CD4-positive, alpha-beta T cell treated with Interleukin-10 for 1 hour (primary cell): ENCODE results near the gene PANK2.
"Not testable (repeated sequence)": the region's sequence is repeated elsewhere in the genome, so short reads cannot be mapped to it uniquely, and the experiment has no call there.

ENCODE experiments used
- DNase-seq: peaks from one replicate; pipeline ENCODE4 v3.0.0-alpha.2; 2020

The PANK2 gene

GRCh38 chr20:3871550-3872265 lies 17.5 kb upstream of the PANK2 start:
- no peak for DNase-seq

GRCh38 chr20:3873507-3873906 lies 15.7 kb upstream of the PANK2 start:
- no peak for DNase-seq

GRCh38 chr20:3874194-3874844 lies 14.9 kb upstream of the PANK2 start:
- no peak for DNase-seq

GRCh38 chr20:3875378-3875974 lies 13.7 kb upstream of the PANK2 start:
- no peak for DNase-seq

- DNase-seq = no peak
These were observed 13.2 kb upstream of the PANK2 start for GRCh38 chr20:3876000-3876399.

GRCh38 chr20:3876676-3877075 lies 12.5 kb upstream of the PANK2 start:
- no peak for DNase-seq

- not testable (repeated sequence) for DNase-seq
These were observed 10.3 kb upstream of the PANK2 start for GRCh38 chr20:3878921-3879274.

GRCh38 chr20:3885715-3886114 lies 3.5 kb upstream of the PANK2 start:
- no peak for DNase-seq

- DNase-seq = no peak
These were observed 1.1 kb upstream of the PANK2 start for GRCh38 chr20:3887876-3888620.

GRCh38 chr20:3889489-3890397 lies 556 bp downstream of the PANK2 start:
- peak; percentile 39 for DNase-seq

GRCh38 chr20:3890398-3890751 lies 1.2 kb downstream of the PANK2 start:
- DNase-seq = peak; percentile 27

GRCh38 chr20:3890999-3891929 lies 2.1 kb downstream of the PANK2 start:
- no peak for DNase-seq

GRCh38 chr20:3894796-3895195 lies 5.6 kb downstream of the PANK2 start:
- DNase-seq = no peak

- no peak for DNase-seq
These were observed 7.1 kb downstream of the PANK2 start for GRCh38 chr20:3896302-3896701.

- DNase-seq = no peak
These were observed 7.8 kb downstream of the PANK2 start for GRCh38 chr20:3896853-3897583.

GRCh38 chr20:3898181-3898580 lies 9.0 kb downstream of the PANK2 start:
- not testable (repeated sequence) for DNase-seq

GRCh38 chr20:3898639-3899038 lies 9.5 kb downstream of the PANK2 start:
- no peak for DNase-seq

- no peak for DNase-seq
These were observed 11.0 kb downstream of the PANK2 start for GRCh38 chr20:3900187-3900604.

- no peak for DNase-seq
These were observed 12.0 kb downstream of the PANK2 start for GRCh38 chr20:3901028-3901705.
